HEK293T (cell line): ENCODE results near the gene SIRT7.

Experiments used
- CTCF ChIA-PET: fragments of 350-600 bp; formaldehyde crosslinking; extraction: SDS; loops from one replicate; lab custom pipeline; 2021; ENCODE audit warnings: antibody characterized with exemption, inconsistent platforms; lab: Yijun Ruan, JAX
- POLR2A ChIA-PET: fragments of 350-600 bp; formaldehyde crosslinking; extraction: SDS; loops from one replicate; lab custom pipeline; 2020; ENCODE audit warnings: antibody characterized with exemption, inconsistent platforms; lab: Yijun Ruan, JAX
- DNase-seq: peaks from one replicate; pipeline ENCODE4 v3.0.0; 2012; ENCODE audit warnings: mixed read lengths; ENCODE audit errors: extremely low spot score
- ARNT ChIP-seq: fragments of 450-650 bp; IDR thresholded peaks from 2 replicates; pipeline ENCODE4 v1.6.1; 2017; ENCODE audit warnings: mild to moderate bottlenecking
- BHLHE40 ChIP-seq: fragments of 450-650 bp; IDR thresholded peaks from 2 replicates; pipeline ENCODE4 v1.6.1; 2016; ENCODE audit warnings: mild to moderate bottlenecking, moderate library complexity, borderline replicate concordance
- CTBP1 ChIP-seq: fragments of 450-650 bp; IDR thresholded peaks from 2 replicates; pipeline ENCODE4 v1.6.1; 2016; ENCODE audit warnings: borderline replicate concordance
- ELF4 ChIP-seq: fragments of 450-650 bp; IDR thresholded peaks from 2 replicates; pipeline ENCODE4 v1.6.1; 2017; ENCODE audit warnings: antibody characterized with exemption
- FOXA1 ChIP-seq: fragments of 450-650 bp; IDR thresholded peaks from 2 replicates; pipeline ENCODE4 v1.6.1; 2016; ENCODE audit warnings: mild to moderate bottlenecking
- FOXK2 ChIP-seq: fragments of 450-650 bp; IDR thresholded peaks from 2 replicates; pipeline ENCODE4 v1.6.1; 2016; ENCODE audit warnings: mild to moderate bottlenecking
- FOXM1 ChIP-seq: fragments of 450-650 bp; IDR thresholded peaks from 2 replicates; pipeline ENCODE4 v1.6.1; 2017; ENCODE audit warnings: mild to moderate bottlenecking, borderline replicate concordance
- HDGF ChIP-seq: fragments of 450-650 bp; IDR thresholded peaks from 2 replicates; pipeline ENCODE4 v1.6.1; 2017; ENCODE audit warnings: antibody characterized with exemption, borderline replicate concordance
- L3MBTL2 ChIP-seq: fragments of 450-650 bp; conservative IDR thresholded peaks from 2 replicates; pipeline ENCODE4 v1.6.1; 2016; ENCODE audit warnings: mild to moderate bottlenecking
- LEF1 ChIP-seq: fragments of 450-650 bp; IDR thresholded peaks from 2 replicates; pipeline ENCODE4 v1.6.1; 2017; ENCODE audit warnings: mild to moderate bottlenecking, borderline replicate concordance
- NFRKB ChIP-seq: fragments of 450-650 bp; IDR thresholded peaks from 2 replicates; pipeline ENCODE4 v1.6.1; 2016; ENCODE audit warnings: mild to moderate bottlenecking, moderate library complexity
- PKNOX1 ChIP-seq: fragments of 450-650 bp; IDR thresholded peaks from 2 replicates; pipeline ENCODE4 v1.6.1; 2016
- SP1 ChIP-seq: fragments of 450-650 bp; IDR thresholded peaks from 2 replicates; pipeline ENCODE4 v1.6.1; 2017
- SUZ12 ChIP-seq: fragments of 450-650 bp; IDR thresholded peaks from 2 replicates; pipeline ENCODE4 v1.6.1; 2016; ENCODE audit warnings: mild to moderate bottlenecking
- TARDBP ChIP-seq: fragments of 450-650 bp; IDR thresholded peaks from 2 replicates; pipeline ENCODE4 v1.6.1; 2016
- ZNF384 ChIP-seq: fragments of 450-650 bp; IDR thresholded peaks from 2 replicates; pipeline ENCODE4 v1.6.1; 2016

SIRT7 gene

GRCh38 chr17:81915331-81915730 is 2.6 kb downstream of the SIRT7 start:
- ChIA-PET CTCF (interaction anchor here (1.7 kb wide), 1 partner anchor 44 kb away, joined by 4 read pairs; no protein-coding TSS in a partner anchor), POLR2A (interaction anchor here (2.6 kb wide), 1 partner anchor 12 kb away, joined by 28 read pairs; the partner anchor contains the start of gene MAFG)
- no peak for DNase-seq
- TF ChIP-seq L3MBTL2 (no peak), SUZ12 (no peak), FOXK2 (no peak), FOXM1 (no peak), SP1 (no peak), FOXA1 (no peak)

GRCh38 chr17:81914103-81914850 is 3.7 kb downstream of the SIRT7 start:
- TF ChIP-seq BHLHE40: no peak
- TF ChIP-seq ZNF384: no peak
- no peak for TF ChIP-seq L3MBTL2
- TF ChIP-seq FOXA1: no peak
- TF ChIP-seq CTBP1: no peak
- TF ChIP-seq HDGF: no peak
- TF ChIP-seq FOXK2: no peak
- TF ChIP-seq LEF1: no peak
- CTCF ChIA-PET: no interaction called here
- DNase-seq: no peak
- POLR2A ChIA-PET: no interaction called here

GRCh38 chr17:81913394-81914102 is 4.4 kb downstream of the SIRT7 start:
- TF ChIP-seq FOXM1 (no peak), SP1 (no peak), ELF4 (no peak), TARDBP (no peak), BHLHE40 (no peak), FOXA1 (no peak), PKNOX1 (no peak), SUZ12 (no peak), LEF1 (no peak), NFRKB (no peak), FOXK2 (no peak)
- ChIA-PET CTCF (no interaction called here), POLR2A (interaction anchor here (0.6 to 1.1 kb wide), 2 partner anchors 42 to 43 kb away, joined by 3 read pairs; no protein-coding TSS in a partner anchor)
- no peak for DNase-seq

GRCh38 chr17:81912441-81913309 is 5.3 kb downstream of the SIRT7 start:
- POLR2A ChIA-PET: interaction anchor here (0.6 to 1.1 kb wide), 4 partner anchors 17 to 80 kb away, joined by 3 read pairs; partner anchors contain the start of gene MCRIP1
- no peak for DNase-seq
- CTCF ChIA-PET: no interaction called here
- no peak for TF ChIP-seq FOXK2
- TF ChIP-seq HDGF: no peak
- TF ChIP-seq ELF4: no peak
- no peak for TF ChIP-seq BHLHE40
- no peak for TF ChIP-seq PKNOX1
- TF ChIP-seq L3MBTL2: no peak
- no peak for TF ChIP-seq NFRKB
- no peak for TF ChIP-seq FOXA1

GRCh38 chr17:81911969-81912368 is 6.0 kb downstream of the SIRT7 start:
- CTCF ChIA-PET: no interaction called here
- POLR2A ChIA-PET: interaction anchor here (0.7 kb wide), 2 partner anchors 17 to 79 kb away, joined by 3 read pairs; partner anchors contain the start of gene MCRIP1
- TF ChIP-seq HDGF (no peak), PKNOX1 (no peak), NFRKB (no peak), SUZ12 (no peak), FOXM1 (no peak), ELF4 (no peak), L3MBTL2 (no peak), LEF1 (no peak), CTBP1 (no peak), FOXK2 (no peak), ZNF384 (no peak), BHLHE40 (no peak), ARNT (no peak), SP1 (no peak), FOXA1 (no peak), TARDBP (no peak)

More at GRCh38 chr17:81911969-81912368, 6.0 kb downstream of the SIRT7 start:
- no peak for DNase-seq
